ENCODE data around the gene CRYBA2. TPM values are rescaled to one million over a fixed set of nuclear protein-coding genes. Genes with fewer than 3 reads are reported as not detected.

Gene CRYBA2
- polyA plus RNA-seq, 1 experiment, result 0.26 TPM

DNA sequence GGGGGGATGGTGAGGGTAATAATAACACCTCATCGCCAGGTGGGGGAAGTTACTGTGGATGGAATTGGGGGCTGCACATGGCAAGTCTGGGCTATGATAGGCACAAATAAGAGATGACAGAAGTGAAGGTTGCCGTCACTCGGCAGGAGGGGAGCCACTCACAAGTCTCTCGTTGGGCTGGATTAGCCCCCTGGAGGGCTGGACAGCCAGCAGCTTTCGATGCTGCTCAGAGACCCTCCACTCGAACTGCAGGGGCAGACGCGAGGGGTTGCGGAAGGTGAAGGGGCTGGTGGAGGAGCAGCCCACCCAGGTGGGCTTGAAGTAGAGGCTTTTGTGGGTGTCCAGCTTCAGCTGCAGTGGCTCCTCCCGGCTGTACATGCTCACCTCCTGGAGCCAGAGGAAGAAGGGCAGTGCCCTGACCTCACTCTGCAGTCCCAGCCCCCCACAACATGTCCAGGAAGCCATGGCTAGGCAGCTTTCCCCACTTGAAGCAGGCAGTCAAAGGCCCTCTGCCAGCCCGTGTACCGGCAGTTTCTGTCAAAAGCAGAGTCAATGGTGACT, 29.9 kb upstream of the CRYBA2 start:
- no peak overlapping the region for H3K4me3 ChIP-seq (ENCODE audit: low read depth, low read length)
- DNase-seq (ENCODE audit: low read depth), result no peak
- ChIA-PET CTCF (interaction anchor here (9.3 kb wide), 1 partner anchor 131 kb away, joined by 198 read pairs; the partner anchor contains the start of gene NHEJ1), POLR2A (no interaction called here)
- TF ChIP-seq, protein P1, sequence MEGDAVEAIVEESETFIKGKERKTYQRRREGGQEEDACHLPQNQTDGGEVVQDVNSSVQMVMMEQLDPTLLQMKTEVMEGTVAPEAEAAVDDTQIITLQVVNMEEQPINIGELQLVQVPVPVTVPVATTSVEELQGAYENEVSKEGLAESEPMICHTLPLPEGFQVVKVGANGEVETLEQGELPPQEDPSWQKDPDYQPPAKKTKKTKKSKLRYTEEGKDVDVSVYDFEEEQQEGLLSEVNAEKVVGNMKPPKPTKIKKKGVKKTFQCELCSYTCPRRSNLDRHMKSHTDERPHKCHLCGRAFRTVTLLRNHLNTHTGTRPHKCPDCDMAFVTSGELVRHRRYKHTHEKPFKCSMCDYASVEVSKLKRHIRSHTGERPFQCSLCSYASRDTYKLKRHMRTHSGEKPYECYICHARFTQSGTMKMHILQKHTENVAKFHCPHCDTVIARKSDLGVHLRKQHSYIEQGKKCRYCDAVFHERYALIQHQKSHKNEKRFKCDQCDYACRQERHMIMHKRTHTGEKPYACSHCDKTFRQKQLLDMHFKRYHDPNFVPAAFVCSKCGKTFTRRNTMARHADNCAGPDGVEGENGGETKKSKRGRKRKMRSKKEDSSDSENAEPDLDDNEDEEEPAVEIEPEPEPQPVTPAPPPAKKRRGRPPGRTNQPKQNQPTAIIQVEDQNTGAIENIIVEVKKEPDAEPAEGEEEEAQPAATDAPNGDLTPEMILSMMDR (IDR thresholded peaks at IDR 0.05; ENCODE audit: insufficient read depth, low read depth, low read length), result no peak
- no peaks in the 10 kb centered on the region for H3K36me3 ChIP-seq (ENCODE audit: control insufficient read depth, insufficient read depth, low read length)
- H3K27me3 ChIP-seq (ENCODE audit: control insufficient read depth, insufficient read depth, low read length), result peaks cover 34% of the 10 kb centered on the region

DNA sequence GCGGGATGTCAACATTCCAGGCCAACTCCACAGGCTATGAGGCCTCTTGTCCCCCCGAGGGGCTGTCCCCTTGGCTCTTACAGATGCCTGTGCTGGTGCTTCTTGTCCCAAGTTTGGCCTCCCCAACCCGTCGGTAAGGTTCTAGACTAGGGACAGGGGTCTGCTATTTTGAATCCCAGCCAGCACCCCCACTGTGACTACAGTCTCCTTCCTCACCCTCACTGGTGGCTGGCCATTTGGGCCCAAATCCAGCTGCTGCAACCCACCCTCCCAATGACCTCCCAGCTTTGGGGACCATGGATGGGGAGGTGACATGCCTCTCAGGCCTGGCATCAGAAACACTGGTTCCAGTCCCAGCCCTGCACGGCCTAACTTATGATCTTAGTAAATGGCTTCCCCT, 29.4 kb upstream of the CRYBA2 start:
- TF ChIP-seq, protein P1 (IDR thresholded peaks at IDR 0.05; ENCODE audit: insufficient read depth, low read depth, low read length), result no peak
- H3K27me3 ChIP-seq (ENCODE audit: control insufficient read depth, insufficient read depth, low read length), result peaks cover 37% of the 10 kb centered on the region
- ChIA-PET CTCF (no interaction called here), POLR2A (no interaction called here)
- H3K36me3 ChIP-seq (ENCODE audit: control insufficient read depth, insufficient read depth, low read length), result no peaks in the 10 kb centered on the region
- DNase-seq (ENCODE audit: low read depth), result no peak
- no peak overlapping the region for H3K4me3 ChIP-seq (ENCODE audit: low read depth, low read length)

DNA sequence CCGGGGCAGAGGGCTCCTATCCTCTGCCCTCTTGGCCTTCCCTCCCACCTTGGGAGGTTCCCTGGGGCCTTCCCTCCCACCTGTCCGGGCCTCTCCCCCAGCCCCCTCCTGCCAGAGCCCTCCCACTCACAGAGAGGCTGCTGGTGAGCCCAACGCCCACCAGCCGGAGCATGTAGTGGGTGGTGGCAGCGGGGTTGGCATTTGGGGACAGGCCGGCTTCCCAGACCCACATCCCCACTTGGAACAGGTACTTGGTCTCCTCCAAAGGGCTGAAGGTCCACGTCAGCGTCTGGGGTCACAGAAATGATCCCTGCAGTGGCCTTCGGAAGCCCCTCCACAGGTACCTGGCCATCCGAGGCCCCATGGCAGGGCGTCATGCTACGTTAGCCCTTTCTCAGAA, 28.8 kb upstream of the CRYBA2 start:
- TF ChIP-seq, protein P1 (IDR thresholded peaks at IDR 0.05; ENCODE audit: insufficient read depth, low read depth, low read length), result no peak
- no peak overlapping the region for H3K4me3 ChIP-seq (ENCODE audit: low read depth, low read length)
- peaks cover 37% of the 10 kb centered on the region for H3K27me3 ChIP-seq (ENCODE audit: control insufficient read depth, insufficient read depth, low read length)
- H3K36me3 ChIP-seq (ENCODE audit: control insufficient read depth, insufficient read depth, low read length), result no peaks in the 10 kb centered on the region
- POLR2A ChIA-PET, result no interaction called here
- DNase-seq (ENCODE audit: low read depth), result no peak
- CTCF ChIA-PET, result interaction anchor here (1.4 to 3.0 kb wide), 3 partner anchors 7 to 26 kb away, joined by 3 to 20 read pairs (median 9); no protein-coding TSS in a partner anchor

DNA sequence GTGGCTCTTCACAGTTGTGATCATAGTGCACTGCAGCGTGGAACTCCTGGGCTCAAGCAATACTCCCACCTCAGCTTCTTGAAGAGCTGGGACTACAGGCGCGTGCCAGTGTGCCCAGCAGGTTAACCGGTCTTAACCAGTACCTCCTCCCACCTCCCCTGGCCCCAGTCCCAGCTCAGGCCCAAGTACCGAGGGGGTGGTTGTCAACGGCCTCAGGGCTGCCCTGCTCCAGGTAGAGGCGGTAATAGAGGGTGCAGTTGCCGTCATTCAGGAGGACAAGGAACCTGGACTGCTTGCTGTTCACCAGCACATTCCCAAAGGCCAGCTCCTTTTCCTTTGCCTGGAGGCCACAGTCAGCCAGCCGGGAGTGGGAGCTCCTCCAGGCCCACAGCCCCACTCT, 28.4 kb upstream of the CRYBA2 start:
- ChIA-PET CTCF (interaction anchor here (1.1 to 3.0 kb wide), 4 partner anchors 8 to 26 kb away, joined by 3 to 20 read pairs (median 6); no protein-coding TSS in a partner anchor), POLR2A (no interaction called here)
- no peak for DNase-seq (ENCODE audit: low read depth)
- Histone ChIP-seq H3K36me3 (ENCODE audit: control insufficient read depth, insufficient read depth, low read length) (no peaks in the 10 kb centered on the region), H3K27me3 (ENCODE audit: control insufficient read depth, insufficient read depth, low read length) (peaks cover 34% of the 10 kb centered on the region), H3K4me3 (ENCODE audit: low read depth, low read length) (no peak overlapping the region)
- TF ChIP-seq, protein P1 (IDR thresholded peaks at IDR 0.05; ENCODE audit: insufficient read depth, low read depth, low read length), result no peak

DNA sequence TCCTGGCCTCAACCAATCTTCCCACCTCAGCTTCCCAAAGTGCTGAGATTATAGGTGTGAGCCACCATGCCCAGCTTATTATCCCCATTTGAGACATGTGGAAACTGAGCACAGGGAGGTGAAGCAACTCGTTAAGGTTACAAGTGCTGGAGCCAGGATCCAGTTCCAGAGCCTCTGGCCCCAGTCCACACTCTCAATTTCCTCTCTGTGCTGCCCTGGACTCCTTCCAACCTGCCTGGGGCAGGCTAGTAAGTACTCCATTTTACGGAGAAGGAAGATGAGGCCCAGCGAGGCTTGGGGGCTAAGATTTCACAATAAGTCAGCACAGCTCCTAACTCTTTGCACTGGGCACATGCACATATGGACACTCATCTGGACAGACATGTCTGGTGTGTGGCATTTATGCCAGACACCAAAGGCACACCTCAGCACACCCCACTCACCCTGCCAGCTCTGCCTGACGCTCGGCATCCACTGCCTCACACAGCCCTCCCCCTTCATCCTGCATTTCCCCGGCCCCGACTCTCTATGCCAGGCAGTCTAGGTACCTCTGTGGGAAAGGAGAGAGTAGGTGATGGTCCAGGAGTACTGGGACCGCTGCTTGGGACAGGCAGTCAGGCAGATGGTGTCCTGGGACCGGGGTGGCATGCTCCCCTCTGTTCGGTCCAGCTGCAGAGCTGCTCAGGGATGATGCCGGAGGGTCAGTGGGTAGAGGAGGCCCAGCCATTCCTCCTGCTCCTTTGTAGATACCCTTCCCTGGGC, 27.6 kb upstream of the CRYBA2 start:
- ChIA-PET CTCF (interaction anchor here (1.1 to 3.0 kb wide), 5 partner anchors 9 to 99 kb away, joined by 3 to 20 read pairs (median 8); no protein-coding TSS in a partner anchor), POLR2A (no interaction called here)
- TF ChIP-seq, protein P1 (IDR thresholded peaks at IDR 0.05; ENCODE audit: insufficient read depth, low read depth, low read length), result no peak
- no peaks in the 10 kb centered on the region for H3K36me3 ChIP-seq (ENCODE audit: control insufficient read depth, insufficient read depth, low read length)
- H3K4me3 ChIP-seq (ENCODE audit: low read depth, low read length), result no peak overlapping the region
- peaks cover 33% of the 10 kb centered on the region for H3K27me3 ChIP-seq (ENCODE audit: control insufficient read depth, insufficient read depth, low read length)
- DNase-seq (ENCODE audit: low read depth), result no peak
